Measurements from ENCODE around the gene PARP12.

DNA sequence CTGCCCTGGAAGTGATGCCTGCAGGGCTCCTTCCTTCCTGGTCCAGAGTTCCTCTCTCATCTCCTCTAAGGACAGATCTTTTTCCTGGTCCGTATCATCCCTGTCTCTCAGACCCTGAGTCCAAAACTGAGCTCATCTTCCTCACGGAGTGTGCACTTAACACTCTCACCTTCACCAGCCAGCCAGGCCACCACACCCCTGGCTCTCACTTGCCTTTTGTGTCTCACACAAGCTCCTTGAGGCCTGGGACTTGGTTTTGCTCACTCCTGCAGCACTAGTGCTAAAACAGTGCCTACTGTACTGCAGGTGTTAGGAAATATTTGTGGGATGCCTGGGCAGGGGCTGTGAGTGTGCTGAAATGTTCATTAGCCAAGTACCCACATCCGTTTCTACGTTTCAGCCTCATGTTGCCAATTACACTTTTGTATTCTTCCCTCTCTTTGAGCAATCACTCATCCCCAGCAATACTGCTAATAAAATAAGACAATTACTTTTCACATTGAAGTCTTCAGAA is 21.4 kb upstream of the PARP12 start:
- no peak for TF ChIP-seq SNAI2 (CRISPR knock-in tag; IDR thresholded peaks at IDR 0.05)
- TF ChIP-seq OSR1 (CRISPR knock-in tag; IDR thresholded peaks at IDR 0.05), result no peak
- TF ChIP-seq, protein P1, sequence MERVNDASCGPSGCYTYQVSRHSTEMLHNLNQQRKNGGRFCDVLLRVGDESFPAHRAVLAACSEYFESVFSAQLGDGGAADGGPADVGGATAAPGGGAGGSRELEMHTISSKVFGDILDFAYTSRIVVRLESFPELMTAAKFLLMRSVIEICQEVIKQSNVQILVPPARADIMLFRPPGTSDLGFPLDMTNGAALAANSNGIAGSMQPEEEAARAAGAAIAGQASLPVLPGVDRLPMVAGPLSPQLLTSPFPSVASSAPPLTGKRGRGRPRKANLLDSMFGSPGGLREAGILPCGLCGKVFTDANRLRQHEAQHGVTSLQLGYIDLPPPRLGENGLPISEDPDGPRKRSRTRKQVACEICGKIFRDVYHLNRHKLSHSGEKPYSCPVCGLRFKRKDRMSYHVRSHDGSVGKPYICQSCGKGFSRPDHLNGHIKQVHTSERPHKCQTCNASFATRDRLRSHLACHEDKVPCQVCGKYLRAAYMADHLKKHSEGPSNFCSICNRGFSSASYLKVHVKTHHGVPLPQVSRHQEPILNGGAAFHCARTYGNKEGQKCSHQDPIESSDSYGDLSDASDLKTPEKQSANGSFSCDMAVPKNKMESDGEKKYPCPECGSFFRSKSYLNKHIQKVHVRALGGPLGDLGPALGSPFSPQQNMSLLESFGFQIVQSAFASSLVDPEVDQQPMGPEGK (CRISPR knock-in tag; IDR thresholded peaks at IDR 0.05; ENCODE audit: borderline replicate concordance), result no peak
- no peak for TF ChIP-seq RARB (CRISPR knock-in tag; IDR thresholded peaks at IDR 0.05)
- no peak for TF ChIP-seq ISL1 (CRISPR knock-in tag; IDR thresholded peaks at IDR 0.05)
- no peak for TF ChIP-seq ZC3H10 (CRISPR knock-in tag; IDR thresholded peaks at IDR 0.05)
- no peak for TF ChIP-seq TOX (CRISPR knock-in tag; IDR thresholded peaks at IDR 0.05; ENCODE audit: borderline replicate concordance)
- no peak for TF ChIP-seq ZNF565 (CRISPR knock-in tag; conservative IDR thresholded peaks at IDR 0.05; ENCODE audit: low read depth)
- TF ChIP-seq, protein P2, sequence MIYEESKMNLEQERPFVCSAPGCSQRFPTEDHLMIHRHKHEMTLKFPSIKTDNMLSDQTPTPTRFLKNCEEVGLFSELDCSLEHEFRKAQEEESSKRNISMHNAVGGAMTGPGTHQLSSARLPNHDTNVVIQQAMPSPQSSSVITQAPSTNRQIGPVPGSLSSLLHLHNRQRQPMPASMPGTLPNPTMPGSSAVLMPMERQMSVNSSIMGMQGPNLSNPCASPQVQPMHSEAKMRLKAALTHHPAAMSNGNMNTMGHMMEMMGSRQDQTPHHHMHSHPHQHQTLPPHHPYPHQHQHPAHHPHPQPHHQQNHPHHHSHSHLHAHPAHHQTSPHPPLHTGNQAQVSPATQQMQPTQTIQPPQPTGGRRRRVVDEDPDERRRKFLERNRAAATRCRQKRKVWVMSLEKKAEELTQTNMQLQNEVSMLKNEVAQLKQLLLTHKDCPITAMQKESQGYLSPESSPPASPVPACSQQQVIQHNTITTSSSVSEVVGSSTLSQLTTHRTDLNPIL (CRISPR knock-in tag; IDR thresholded peaks at IDR 0.05; ENCODE audit: low read depth), result no peak
- no peak for TF ChIP-seq ZFP30 (CRISPR knock-in tag; IDR thresholded peaks at IDR 0.05)
- TF ChIP-seq, protein P3, sequence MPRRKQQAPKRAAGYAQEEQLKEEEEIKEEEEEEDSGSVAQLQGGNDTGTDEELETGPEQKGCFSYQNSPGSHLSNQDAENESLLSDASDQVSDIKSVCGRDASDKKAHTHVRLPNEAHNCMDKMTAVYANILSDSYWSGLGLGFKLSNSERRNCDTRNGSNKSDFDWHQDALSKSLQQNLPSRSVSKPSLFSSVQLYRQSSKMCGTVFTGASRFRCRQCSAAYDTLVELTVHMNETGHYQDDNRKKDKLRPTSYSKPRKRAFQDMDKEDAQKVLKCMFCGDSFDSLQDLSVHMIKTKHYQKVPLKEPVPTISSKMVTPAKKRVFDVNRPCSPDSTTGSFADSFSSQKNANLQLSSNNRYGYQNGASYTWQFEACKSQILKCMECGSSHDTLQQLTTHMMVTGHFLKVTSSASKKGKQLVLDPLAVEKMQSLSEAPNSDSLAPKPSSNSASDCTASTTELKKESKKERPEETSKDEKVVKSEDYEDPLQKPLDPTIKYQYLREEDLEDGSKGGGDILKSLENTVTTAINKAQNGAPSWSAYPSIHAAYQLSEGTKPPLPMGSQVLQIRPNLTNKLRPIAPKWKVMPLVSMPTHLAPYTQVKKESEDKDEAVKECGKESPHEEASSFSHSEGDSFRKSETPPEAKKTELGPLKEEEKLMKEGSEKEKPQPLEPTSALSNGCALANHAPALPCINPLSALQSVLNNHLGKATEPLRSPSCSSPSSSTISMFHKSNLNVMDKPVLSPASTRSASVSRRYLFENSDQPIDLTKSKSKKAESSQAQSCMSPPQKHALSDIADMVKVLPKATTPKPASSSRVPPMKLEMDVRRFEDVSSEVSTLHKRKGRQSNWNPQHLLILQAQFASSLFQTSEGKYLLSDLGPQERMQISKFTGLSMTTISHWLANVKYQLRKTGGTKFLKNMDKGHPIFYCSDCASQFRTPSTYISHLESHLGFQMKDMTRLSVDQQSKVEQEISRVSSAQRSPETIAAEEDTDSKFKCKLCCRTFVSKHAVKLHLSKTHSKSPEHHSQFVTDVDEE (CRISPR knock-in tag; IDR thresholded peaks at IDR 0.05), result no peak
